Nephron (organoid): ENCODE results near the gene CLTCL1.
A peak's percentile ranks its signal among the peaks of the same experiment; 100 is the strongest.

ENCODE experiments used
- H3K27ac Mint-ChIP-seq, 3 experiments: 2 replicates each; pipeline ENCODE4 v1.8.0; 2020; ENCODE audit warnings: mixed read lengths in 3 of 3, mild to moderate bottlenecking in 2 of 3, moderate library complexity in 1 of 3
- H3K27me3 Mint-ChIP-seq: 2 replicates; pipeline ENCODE4 v1.8.0; 2021; ENCODE audit warnings: low read depth, mild to moderate bottlenecking, moderate library complexity, mixed read lengths
- H3K36me3 Mint-ChIP-seq: 2 replicates; pipeline ENCODE4 v1.8.0; 2020; ENCODE audit warnings: low read depth, mixed read lengths
- H3K4me1 Mint-ChIP-seq: 2 replicates; pipeline ENCODE4 v1.8.0; 2020; ENCODE audit warnings: mixed read lengths
- H3K4me3 Mint-ChIP-seq, 3 experiments: 2 replicates each; pipeline ENCODE4 v1.8.0; 2020; ENCODE audit warnings: mild to moderate bottlenecking in 3 of 3, mixed read lengths in 3 of 3, moderate library complexity in 2 of 3
- H3K9me3 Mint-ChIP-seq: 2 replicates; pipeline ENCODE4 v1.8.0; 2020; ENCODE audit warnings: mixed read lengths
- TF ChIP-seq, protein P1 (sequence below), 3 experiments: fragments of 200-600 bp; sonication (generic); IDR thresholded peaks; one replicate each; pipeline ENCODE4 v1.5.0; 2021; ENCODE audit warnings: antibody characterized with exemption in 3 of 3; ENCODE audit not compliant: unreplicated experiment in 3 of 3

Gene CLTCL1

DNA sequence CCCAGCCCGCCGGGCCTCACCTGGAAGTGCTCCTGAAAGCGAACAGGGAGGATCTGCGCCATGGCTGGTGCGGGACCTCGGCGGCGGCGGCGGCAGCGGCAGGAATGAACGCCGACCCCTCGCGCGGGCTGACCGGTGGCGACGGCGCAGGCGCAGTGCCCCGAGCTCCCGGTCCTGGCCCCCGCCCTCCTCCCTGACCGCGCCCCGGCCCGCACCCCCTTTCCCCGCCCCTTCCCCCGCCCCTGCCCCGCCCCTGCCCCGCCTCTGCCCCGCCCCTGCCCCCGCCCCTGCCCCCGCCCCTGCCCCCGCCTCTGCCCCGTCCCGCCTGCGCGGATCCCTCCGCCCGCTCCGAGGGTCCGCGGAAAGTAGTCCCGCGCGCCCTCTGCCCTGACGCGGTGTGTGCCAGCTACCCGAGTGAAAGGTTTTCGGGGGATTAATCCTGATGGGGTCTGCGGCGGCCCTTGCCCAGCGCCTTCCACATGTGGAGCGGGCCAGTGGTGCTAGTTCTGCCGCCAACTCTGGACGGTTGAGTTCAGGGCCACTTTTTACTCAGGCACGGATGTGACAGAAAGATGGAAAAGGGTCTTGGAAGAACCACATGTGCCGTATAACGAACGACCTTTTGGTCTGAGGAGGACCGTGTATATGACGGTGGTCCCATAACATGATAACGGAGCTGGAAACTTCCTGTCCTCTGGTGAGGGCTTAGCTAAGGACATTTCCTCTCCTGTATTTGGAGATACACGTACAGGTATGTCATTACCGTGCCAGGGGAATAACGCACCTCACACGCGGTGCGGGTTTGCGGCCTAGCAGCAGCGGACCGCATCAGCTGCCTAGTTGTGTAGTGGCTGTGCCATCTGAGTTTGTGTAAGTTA, at the start of gene CLTCL1:
CLTCL1 (minus strand) TSS at position 140 of the 878 bp plus-strand sequence; CDS start at position 62, 78 bp downstream.
- peak within 1 kb of the TSS; percentile 77 to 89 (median 88) for H3K27ac Mint-ChIP-seq
- peaks cover 50% of the 10 kb centered on the region for H3K4me1 Mint-ChIP-seq
- no peaks in the 10 kb centered on the region for H3K36me3 Mint-ChIP-seq
- H3K9me3 Mint-ChIP-seq = no peaks in the 10 kb centered on the region
- peak within 1 kb of the TSS; percentile 97 to 99 (median 97) for H3K4me3 Mint-ChIP-seq
- TF ChIP-seq, protein P1, sequence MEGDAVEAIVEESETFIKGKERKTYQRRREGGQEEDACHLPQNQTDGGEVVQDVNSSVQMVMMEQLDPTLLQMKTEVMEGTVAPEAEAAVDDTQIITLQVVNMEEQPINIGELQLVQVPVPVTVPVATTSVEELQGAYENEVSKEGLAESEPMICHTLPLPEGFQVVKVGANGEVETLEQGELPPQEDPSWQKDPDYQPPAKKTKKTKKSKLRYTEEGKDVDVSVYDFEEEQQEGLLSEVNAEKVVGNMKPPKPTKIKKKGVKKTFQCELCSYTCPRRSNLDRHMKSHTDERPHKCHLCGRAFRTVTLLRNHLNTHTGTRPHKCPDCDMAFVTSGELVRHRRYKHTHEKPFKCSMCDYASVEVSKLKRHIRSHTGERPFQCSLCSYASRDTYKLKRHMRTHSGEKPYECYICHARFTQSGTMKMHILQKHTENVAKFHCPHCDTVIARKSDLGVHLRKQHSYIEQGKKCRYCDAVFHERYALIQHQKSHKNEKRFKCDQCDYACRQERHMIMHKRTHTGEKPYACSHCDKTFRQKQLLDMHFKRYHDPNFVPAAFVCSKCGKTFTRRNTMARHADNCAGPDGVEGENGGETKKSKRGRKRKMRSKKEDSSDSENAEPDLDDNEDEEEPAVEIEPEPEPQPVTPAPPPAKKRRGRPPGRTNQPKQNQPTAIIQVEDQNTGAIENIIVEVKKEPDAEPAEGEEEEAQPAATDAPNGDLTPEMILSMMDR (IDR thresholded peaks at IDR 0.05; ENCODE audit: unreplicated experiment in 3 of 3) = no peak
- peaks cover 15% of the 10 kb centered on the region for H3K27me3 Mint-ChIP-seq

DNA sequence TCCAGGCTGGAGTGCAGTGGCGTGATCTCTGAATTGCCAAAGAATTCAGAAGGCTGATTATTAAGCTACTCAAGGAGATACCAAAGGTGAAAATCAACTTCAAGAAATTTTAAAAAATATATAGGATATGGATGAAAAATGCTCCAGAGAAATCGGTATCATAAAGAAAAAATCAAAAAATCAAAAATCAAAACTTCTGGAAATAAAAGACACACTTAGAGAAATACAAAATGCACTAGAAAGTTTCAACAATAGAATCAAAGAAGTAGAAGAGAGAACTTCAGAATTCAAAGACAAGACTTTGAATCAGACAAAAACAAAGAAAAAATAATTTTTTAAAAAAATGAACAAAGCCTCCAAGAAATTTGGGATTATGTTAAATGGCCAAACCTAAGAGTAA, 45.6 kb upstream of the CLTCL1 start:
- peaks cover 77% of the 10 kb centered on the region for H3K9me3 Mint-ChIP-seq
- TF ChIP-seq, protein P1 (IDR thresholded peaks at IDR 0.05; ENCODE audit: unreplicated experiment in 3 of 3) = no peak
- H3K27ac Mint-ChIP-seq = no peak overlapping the region
- no peaks in the 10 kb centered on the region for H3K4me1 Mint-ChIP-seq
- H3K36me3 Mint-ChIP-seq = peaks cover 100% of the 10 kb centered on the region
- H3K4me3 Mint-ChIP-seq = no peak overlapping the region
- H3K27me3 Mint-ChIP-seq = no peaks in the 10 kb centered on the region

DNA sequence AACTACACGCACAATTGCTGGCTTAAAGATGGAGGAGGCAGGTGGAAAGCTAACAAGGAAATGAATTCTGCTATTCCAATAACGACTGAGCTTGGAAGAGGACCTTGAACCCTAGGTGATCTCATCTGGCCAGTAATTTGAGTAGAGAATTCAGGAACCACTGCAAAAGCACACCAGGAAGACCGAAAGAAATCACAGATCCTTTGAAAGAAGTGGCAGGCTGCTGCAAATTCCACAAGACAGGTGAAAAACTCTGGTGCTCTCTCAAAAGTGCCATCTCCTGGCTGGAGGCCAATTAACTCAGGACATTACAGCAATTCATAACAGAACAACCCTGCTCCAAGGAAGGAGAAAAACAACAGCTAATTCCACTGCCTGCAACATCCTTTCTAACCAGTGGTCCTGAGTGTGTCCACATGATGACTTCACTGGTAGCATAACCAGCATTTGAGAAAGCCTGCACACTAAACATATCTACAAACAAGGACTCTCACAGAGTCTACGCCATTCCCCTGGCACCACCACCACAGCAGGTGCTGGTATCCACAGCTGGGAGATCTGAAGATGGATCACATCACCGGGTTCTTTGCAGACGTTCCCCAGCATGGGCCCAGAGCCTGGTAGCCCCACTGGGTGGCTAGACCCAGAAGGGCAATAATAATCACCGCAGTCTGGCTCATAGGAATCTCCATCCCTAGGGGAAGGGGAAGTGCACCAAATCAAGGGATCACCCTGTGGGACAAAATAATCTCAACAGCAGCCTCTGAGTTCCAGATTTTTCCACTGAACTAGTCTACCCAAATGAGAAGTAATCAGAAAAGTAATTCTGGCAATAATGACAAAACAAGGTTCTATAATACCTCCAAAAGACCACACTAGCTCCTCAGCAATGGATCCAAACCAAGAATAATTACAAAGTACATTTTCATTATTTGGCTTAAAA, 44.9 kb upstream of the CLTCL1 start:
- TF ChIP-seq, protein P1 (IDR thresholded peaks at IDR 0.05; ENCODE audit: unreplicated experiment in 3 of 3) = no peak
- Mint-ChIP-seq H3K9me3 (peaks cover 73% of the 10 kb centered on the region), H3K27ac (no peak overlapping the region), H3K4me1 (no peaks in the 10 kb centered on the region), H3K27me3 (no peaks in the 10 kb centered on the region), H3K4me3 (no peak overlapping the region), H3K36me3 (peaks cover 100% of the 10 kb centered on the region)

DNA sequence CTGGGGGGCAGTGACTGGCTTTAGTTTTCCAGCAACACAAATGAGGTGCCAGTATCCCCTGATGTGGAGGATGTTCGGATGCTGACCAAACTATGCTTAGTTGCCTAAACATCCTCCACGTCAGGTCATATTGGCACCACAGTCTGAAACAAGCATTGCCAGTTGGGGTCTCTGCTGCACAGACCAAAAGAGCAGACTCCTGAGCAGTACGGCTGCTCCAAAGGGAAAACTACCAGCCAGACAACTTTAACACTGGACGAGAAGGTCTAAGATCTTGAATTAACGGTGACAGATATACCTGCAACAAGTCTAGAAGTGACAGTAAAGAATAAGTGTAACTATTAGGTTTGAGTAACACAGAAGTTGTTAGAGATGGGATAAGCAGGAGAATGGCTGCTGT, 40.5 kb upstream of the CLTCL1 start:
- no peaks in the 10 kb centered on the region for H3K27me3 Mint-ChIP-seq
- peaks cover 96% of the 10 kb centered on the region for H3K36me3 Mint-ChIP-seq
- peaks cover 56% of the 10 kb centered on the region for H3K9me3 Mint-ChIP-seq
- TF ChIP-seq, protein P1 (IDR thresholded peaks at IDR 0.05; ENCODE audit: unreplicated experiment in 3 of 3) = no peak
- no peak overlapping the region for H3K27ac Mint-ChIP-seq
- H3K4me3 Mint-ChIP-seq = no peak overlapping the region
- H3K4me1 Mint-ChIP-seq = no peaks in the 10 kb centered on the region

DNA sequence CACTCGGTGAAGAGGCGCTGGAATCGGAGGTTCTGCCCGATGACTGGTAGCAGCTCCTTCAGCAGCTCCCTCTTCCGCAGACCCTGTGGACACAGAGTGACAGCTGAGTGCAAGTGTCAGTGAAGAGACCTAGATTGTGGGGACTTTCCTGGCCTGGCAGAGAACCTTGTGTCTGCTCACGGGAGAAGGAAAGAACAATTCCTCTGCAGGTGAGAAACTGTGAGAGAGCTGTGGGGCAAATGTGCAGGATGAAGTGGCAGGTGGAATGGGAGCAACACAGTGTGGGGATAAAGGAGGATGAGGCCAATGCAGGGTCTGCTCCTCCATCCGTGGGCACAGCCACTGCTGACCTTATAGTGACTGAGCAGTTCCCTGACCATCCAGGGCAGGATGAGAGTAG, 40.0 kb upstream of the CLTCL1 start:
- no peaks in the 10 kb centered on the region for H3K27me3 Mint-ChIP-seq
- H3K27ac Mint-ChIP-seq = no peak overlapping the region
- TF ChIP-seq, protein P1 (IDR thresholded peaks at IDR 0.05; ENCODE audit: unreplicated experiment in 3 of 3) = no peak
- peaks cover 92% of the 10 kb centered on the region for H3K36me3 Mint-ChIP-seq
- H3K9me3 Mint-ChIP-seq = peaks cover 53% of the 10 kb centered on the region
- H3K4me1 Mint-ChIP-seq = no peaks in the 10 kb centered on the region
- H3K4me3 Mint-ChIP-seq = no peak overlapping the region
